ENCODE measurements around the gene RBM3. TPM values are rescaled to one million over a fixed set of nuclear protein-coding genes. Genes with fewer than 3 reads are reported as not detected.

The RBM3 gene
- total and polyA plus RNA-seq, 2 of the 4 experiments (the other 2 are of a cell fraction): 243 to 386 TPM

DNA sequence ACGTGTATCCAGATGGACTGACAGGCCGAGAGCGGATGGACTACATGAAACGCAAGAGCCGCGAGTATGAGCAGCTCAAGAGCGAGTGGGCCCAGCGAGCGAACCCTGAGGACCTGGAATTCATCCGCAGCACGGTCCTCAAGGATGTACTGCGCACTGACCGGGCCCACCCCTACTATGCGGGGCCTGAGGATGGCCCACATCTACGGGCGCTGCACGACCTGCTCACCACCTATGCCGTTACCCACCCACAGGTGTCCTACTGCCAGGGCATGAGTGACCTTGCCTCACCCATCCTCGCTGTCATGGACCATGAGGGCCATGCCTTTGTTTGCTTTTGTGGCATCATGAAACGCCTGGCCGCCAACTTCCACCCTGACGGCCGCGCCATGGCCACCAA is 14.6 kb upstream of the RBM3 start:
- DNase-seq: no peak
- H4K5ac ChIP-seq (ENCODE audit: low read depth, low read length): no peak overlapping the region
- in situ Hi-C loops (cut with MboI; ENCODE audit: low sequenced_read_pairs): no loop called here

More for the DNA sequence above, 14.6 kb upstream of the RBM3 start:
- intact Hi-C loops (cut with micrococcal nuclease) (no loop called here), dilution Hi-C loops (cut with HindIII; ENCODE audit: low sequenced_read_pairs, unreplicated experiment) (no loop called here)
- Histone ChIP-seq H2BK15ac (ENCODE audit: low read depth, low read length) (no peak overlapping the region), H2AK9ac (replicated peaks; ENCODE audit: low read depth, low read length, poor library complexity) (no peak overlapping the region), H3K9me3 (ENCODE audit: control insufficient read depth, insufficient read depth, low read length) (no peaks in the 10 kb centered on the region), H3K23ac (ENCODE audit: low read depth, low read length) (no peak overlapping the region), H3K56ac (ENCODE audit: extremely low read depth, insufficient read depth, low read length) (no peak overlapping the region), H3K4me2 (ENCODE audit: low read depth, low read length) (no peak overlapping the region), H3K9ac (ENCODE audit: low read depth, low read length) (no peak overlapping the region), H4K91ac (ENCODE audit: insufficient read depth, low read depth, low read length) (no peak overlapping the region), H3K4me1 (ENCODE audit: control insufficient read depth, insufficient read depth, low read length) (no peaks in the 10 kb centered on the region; the same call in 1 of the 2 replicates), H2AFZ (replicated peaks; ENCODE audit: low read length, poor library complexity) (no peak overlapping the region), H3K4ac (ENCODE audit: low read depth, low read length) (no peak overlapping the region), H3K27ac (ENCODE audit: insufficient read depth, low read length) (no peak overlapping the region), H2BK120ac (ENCODE audit: low read depth, low read length) (no peak overlapping the region), H4K20me1 (ENCODE audit: insufficient read depth, low read length) (no peaks in the 10 kb centered on the region), H3K4me3 (ENCODE audit: insufficient read depth, low read depth, low read length) (no peak overlapping the region), H3K79me1 (ENCODE audit: low read depth in 1 of 2, low read length in 2 of 2) (peaks cover 0 to 5% of the 10 kb centered on the region in 2 experiments; a peak in 2 of 4 replicates), H2BK5ac (ENCODE audit: low read depth, low read length, poor library complexity, severe bottlenecking) (no peak overlapping the region), H3K9me1 (ENCODE audit: insufficient read depth, low read length) (peaks cover 6% of the 10 kb centered on the region; the same call in 1 of the 2 replicates), H3K36me3 (ENCODE audit: control insufficient read depth, insufficient read depth, low read length) (peaks cover 30% of the 10 kb centered on the region), H3K18ac (ENCODE audit: low read depth, low read length) (no peak overlapping the region), H3K27me3 (ENCODE audit: control insufficient read depth, insufficient read depth, low read length) (no peaks in the 10 kb centered on the region), H4K8ac (ENCODE audit: low read depth in 2 of 2, low read length in 2 of 2) (no peak overlapping the region), H2AK5ac (ENCODE audit: low read depth, low read length) (no peak overlapping the region), H3K14ac (replicated peaks; ENCODE audit: low read depth, low read length) (no peak overlapping the region), H2BK20ac (ENCODE audit: low read depth, low read length) (no peak overlapping the region)
- BruUV-seq (replicated peaks): no TSS peak
- 91% methylated on average over 14 of the region's 24 CpGs; no CpG with 5 or more reads in 1 of the 2 experiments for WGBS, 2 experiments (ENCODE audit: extremely low coverage in 2 of 2, insufficient read length in 1 of 2)
- CTCF ChIA-PET: no interaction called here
- TF ChIP-seq MXI1 (IDR thresholded peaks at IDR 0.05; ENCODE audit: borderline replicate concordance, low read depth, low read length): no peak
- POLR2A ChIA-PET (ENCODE audit: unreplicated experiment): no interaction called here
- no peak for ATAC-seq (ENCODE audit: low read depth)

Measured in IMR-90 (cell line).